ENCODE data around the gene MCEE.
"Not testable (repeated sequence)": the region's sequence is repeated elsewhere in the genome, so short reads cannot be mapped to it uniquely, and the experiment has no call there.

MCEE gene

GRCh38 chr2:71125506-71126294, 4.3 kb downstream of the MCEE start:
- no peak for DNase-seq

- DNase-seq: peak; percentile 66
Measured at GRCh38 chr2:71122387-71123298, 7.4 kb downstream of the MCEE start.

GRCh38 chr2:71121479-71121878, 8.6 kb downstream of the MCEE start:
- no peak for DNase-seq

GRCh38 chr2:71120195-71120594, 9.8 kb downstream of the MCEE start:
- no peak for DNase-seq

- DNase-seq: no peak
Measured at GRCh38 chr2:71117063-71117462, 13.0 kb downstream of the MCEE start.

- no peak for DNase-seq
Measured at GRCh38 chr2:71113843-71114242, 16.2 kb downstream of the MCEE start.

- no peak for DNase-seq
Measured at GRCh38 chr2:71108091-71108490, 21.9 kb downstream of the MCEE start.

- DNase-seq: not testable (repeated sequence)
Measured at GRCh38 chr2:71106463-71106862, 23.6 kb downstream of the MCEE start.

GRCh38 chr2:71103809-71104208, 26.2 kb downstream of the MCEE start:
- no peak for DNase-seq

- DNase-seq: no peak
Measured at GRCh38 chr2:71102981-71103681, 26.9 kb downstream of the MCEE start.

- no peak for DNase-seq
Measured at GRCh38 chr2:71101656-71102055, 28.4 kb downstream of the MCEE start.

- DNase-seq: peak; percentile 69
Measured at GRCh38 chr2:71100195-71100964, 29.6 kb downstream of the MCEE start.

GRCh38 chr2:71092491-71093260, 37.4 kb downstream of the MCEE start:
- DNase-seq: not testable (repeated sequence)

- DNase-seq: not testable (repeated sequence)
Measured at GRCh38 chr2:71091808-71092207, 38.2 kb downstream of the MCEE start.

GRCh38 chr2:71089475-71089874, 40.6 kb downstream of the MCEE start:
- DNase-seq: not testable (repeated sequence)

- not testable (repeated sequence) for DNase-seq
Measured at GRCh38 chr2:71085325-71086003, 44.6 kb downstream of the MCEE start.

GRCh38 chr2:71083752-71084312, 46.2 kb downstream of the MCEE start:
- not testable (repeated sequence) for DNase-seq

GRCh38 chr2:71083297-71083696, 46.7 kb downstream of the MCEE start:
- DNase-seq: not testable (repeated sequence)

GRCh38 chr2:71082402-71083252, 47.4 kb downstream of the MCEE start:
- DNase-seq: no peak

GRCh38 chr2:71078624-71079023, 51.4 kb downstream of the MCEE start:
- DNase-seq: no peak
